Keratinocyte (primary cell): ENCODE results near the gene MYH10. TPM values are rescaled to one million over a fixed set of nuclear protein-coding genes. Genes with fewer than 3 reads are reported as not detected.

Experiments
- DNase-seq: peaks from one replicate; pipeline ENCODE4 v3.0.0-alpha.2; 2011; ENCODE audit warnings: low read depth, missing footprints, low spot score
- FAIRE-seq: peaks from 2 replicates; lab custom pipeline; 2011; peaks lifted over from hg19 to GRCh38; lab: Jason Lieb, UNC
- H2AFZ ChIP-seq: 2 replicates; pipeline ENCODE4 v1.6.0; 2012; ENCODE audit warnings: low read length, control low read depth, inconsistent platforms; ENCODE audit not compliant: control insufficient read depth
- H3K27ac ChIP-seq: 2 replicates; pipeline ENCODE4 v1.5.1; 2011; ENCODE audit warnings: low read length; ENCODE audit not compliant: control insufficient read depth, insufficient read depth
- H3K27me3 ChIP-seq: 3 replicates; pipeline ENCODE4 v1.6.0; 2011; ENCODE audit warnings: low read length; ENCODE audit not compliant: control insufficient read depth, insufficient read depth; ENCODE audit errors: extremely low read depth
- H3K36me3 ChIP-seq, 2 experiments: 2 replicates in 1 of 2; 3 replicates in 1 of 2; pipeline ENCODE4 v1.5.1; 2011; ENCODE audit warnings: low read length in 2 of 2, mild to moderate bottlenecking in 1 of 2; ENCODE audit not compliant: control insufficient read depth in 2 of 2, insufficient read depth in 2 of 2; ENCODE audit errors: extremely low read depth in 1 of 2
- H3K4me1 ChIP-seq: 3 replicates; pipeline ENCODE4 v1.5.1; 2011; ENCODE audit warnings: low read length; ENCODE audit not compliant: control insufficient read depth, insufficient read depth; ENCODE audit errors: extremely low read depth
- H3K4me2 ChIP-seq: 3 replicates; pipeline ENCODE4 v1.6.0; 2011; ENCODE audit warnings: low read depth, low read length; ENCODE audit not compliant: control insufficient read depth, insufficient read depth; ENCODE audit errors: extremely low read depth
- H3K4me3 ChIP-seq, 3 experiments: fragments of 200-600 bp in 1 of 3; sonication (generic) in 1 of 3; 2 replicates in 2 of 3; 3 replicates in 1 of 3; pipeline ENCODE4 v1.5.1; 2011 to 2016; ENCODE audit warnings: low read length in 3 of 3, mild to moderate bottlenecking in 3 of 3, control low read depth in 2 of 3, inconsistent platforms in 1 of 3, low read depth in 1 of 3, mixed read lengths in 1 of 3, mixed run types in 1 of 3, moderate library complexity in 1 of 3; ENCODE audit not compliant: control insufficient read depth in 2 of 3, insufficient read depth in 2 of 3; ENCODE audit errors: extremely low read depth in 1 of 3
- H3K79me2 ChIP-seq: 2 replicates; pipeline ENCODE4 v1.6.0; 2012; ENCODE audit warnings: low read length; ENCODE audit not compliant: control insufficient read depth, insufficient read depth
- H3K9ac ChIP-seq: 3 replicates; pipeline ENCODE4 v1.6.0; 2011; ENCODE audit warnings: low read length; ENCODE audit not compliant: control insufficient read depth, insufficient read depth; ENCODE audit errors: extremely low read depth
- H3K9me1 ChIP-seq: 3 replicates; pipeline ENCODE4 v1.6.0; 2011; ENCODE audit warnings: low read length; ENCODE audit not compliant: control insufficient read depth, insufficient read depth; ENCODE audit errors: extremely low read depth
- H3K9me3 ChIP-seq: 2 replicates; pipeline ENCODE4 v1.5.1; 2012; ENCODE audit warnings: low read depth, low read length; ENCODE audit not compliant: control insufficient read depth
- H4K20me1 ChIP-seq: 3 replicates; pipeline ENCODE4 v1.6.0; 2011; ENCODE audit warnings: low read length; ENCODE audit not compliant: control insufficient read depth, insufficient read depth; ENCODE audit errors: extremely low read depth
- EZH2 ChIP-seq: IDR thresholded peaks from one replicate; pipeline ENCODE4 v1.6.1; 2012; ENCODE audit warnings: inconsistent platforms, mild to moderate bottlenecking, low read length, moderate library complexity
- dilution Hi-C: fragments of 300-500 bp; cut with MboI; formaldehyde crosslinking; loops from one replicate; pipeline ENCODE4 v1.7.0; 2020; ENCODE audit warnings: low sequenced_read_pairs; ENCODE audit not compliant: extremely low pct_ligation_motif_present
- polyA plus RNA-seq, 5 experiments: library from polyadenylated mRNA; depleted of rRNA in 3 of 5; stranded (reverse) in 3 of 5; stranded (forward) in 1 of 5; unstranded in 1 of 5; fragments of >200 nt; gene quantifications; 1 replicate in 1 of 5; 2 replicates in 3 of 5; 3 replicates in 1 of 5; pipeline versions ENCODE4 v1.2.1 to v1.2.3, GENCODE V29; 2011 to 2012; ENCODE audit warnings: missing spikeins in 2 of 5, low read depth in 1 of 5, low replicate concordance in 1 of 5
- TF ChIP-seq, protein P1 (sequence below), 3 experiments: IDR thresholded peaks in 1 of 3; conservative IDR thresholded peaks in 1 of 3; optimal IDR thresholded peaks in 1 of 3; 2 replicates in 2 of 3; 3 replicates in 1 of 3; pipeline versions ENCODE3 to v1.5.1; 2011; ENCODE audit warnings: low read length in 3 of 3, mild to moderate bottlenecking in 3 of 3, moderate library complexity in 2 of 3, control low read depth in 1 of 3, inconsistent platforms in 1 of 3; ENCODE audit not compliant: insufficient read depth in 2 of 3; ENCODE audit errors: extremely low read depth in 1 of 3

Gene MYH10
- polyA plus RNA-seq, 1 donor (not counting 4 experiments of a cell fraction or from before 2014, with no cell fraction given), result 21.2 TPM

DNA sequence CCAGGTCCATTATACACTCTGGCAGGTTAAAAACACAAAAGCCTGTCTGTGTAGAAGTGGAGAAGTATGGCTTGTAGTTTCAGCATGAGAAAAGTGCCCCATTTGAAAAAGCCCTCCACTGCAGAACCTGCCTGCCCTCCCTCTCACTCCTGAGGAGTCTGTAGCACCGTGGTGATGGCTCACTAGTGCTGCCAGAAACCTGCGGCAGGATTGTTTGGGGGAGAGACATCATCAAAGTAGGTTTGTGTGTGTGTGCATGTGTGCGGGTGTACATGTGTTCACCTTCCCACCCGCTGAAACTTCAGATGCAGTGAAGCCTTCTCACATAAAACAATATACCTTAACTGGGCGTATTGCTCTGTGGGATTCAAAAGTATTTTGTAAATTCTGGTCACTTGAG, 168.0 kb downstream of the MYH10 start:
- dilution Hi-C loops, result no loop called here
- Histone ChIP-seq H3K9me3 (no peaks in the 10 kb centered on the region), H3K9me1 (peaks cover 3% of the 10 kb centered on the region), H2AFZ (no peak overlapping the region), H3K9ac (no peak overlapping the region), H3K4me3 (no peak overlapping the region), H3K4me1 (peaks cover 24% of the 10 kb centered on the region), H3K27me3 (no peaks in the 10 kb centered on the region), H4K20me1 (peaks cover 23% of the 10 kb centered on the region), H3K36me3 (peaks cover 32 to 39% of the 10 kb centered on the region in 2 experiments), H3K79me2 (peaks cover 53% of the 10 kb centered on the region), H3K4me2 (no peak overlapping the region), H3K27ac (no peak overlapping the region)
- DNase-seq (no peak), FAIRE-seq (no peak)
- TF ChIP-seq, protein P1, sequence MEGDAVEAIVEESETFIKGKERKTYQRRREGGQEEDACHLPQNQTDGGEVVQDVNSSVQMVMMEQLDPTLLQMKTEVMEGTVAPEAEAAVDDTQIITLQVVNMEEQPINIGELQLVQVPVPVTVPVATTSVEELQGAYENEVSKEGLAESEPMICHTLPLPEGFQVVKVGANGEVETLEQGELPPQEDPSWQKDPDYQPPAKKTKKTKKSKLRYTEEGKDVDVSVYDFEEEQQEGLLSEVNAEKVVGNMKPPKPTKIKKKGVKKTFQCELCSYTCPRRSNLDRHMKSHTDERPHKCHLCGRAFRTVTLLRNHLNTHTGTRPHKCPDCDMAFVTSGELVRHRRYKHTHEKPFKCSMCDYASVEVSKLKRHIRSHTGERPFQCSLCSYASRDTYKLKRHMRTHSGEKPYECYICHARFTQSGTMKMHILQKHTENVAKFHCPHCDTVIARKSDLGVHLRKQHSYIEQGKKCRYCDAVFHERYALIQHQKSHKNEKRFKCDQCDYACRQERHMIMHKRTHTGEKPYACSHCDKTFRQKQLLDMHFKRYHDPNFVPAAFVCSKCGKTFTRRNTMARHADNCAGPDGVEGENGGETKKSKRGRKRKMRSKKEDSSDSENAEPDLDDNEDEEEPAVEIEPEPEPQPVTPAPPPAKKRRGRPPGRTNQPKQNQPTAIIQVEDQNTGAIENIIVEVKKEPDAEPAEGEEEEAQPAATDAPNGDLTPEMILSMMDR (optimal IDR thresholded peaks at IDR 0.05 in 1 of 3, IDR thresholded peaks at IDR 0.05 in 1 of 3, conservative IDR thresholded peaks at IDR 0.05 in 1 of 3; ENCODE audit: extremely low read depth in 1 of 3, insufficient read depth in 2 of 3, low read length in 3 of 3), result no peak
- no peak for TF ChIP-seq EZH2

GRCh38 chr17:8459831-8460230, 170.7 kb downstream of the MYH10 start:
- Histone ChIP-seq H3K9me3 (no peaks in the 10 kb centered on the region), H4K20me1 (peaks cover 13% of the 10 kb centered on the region), H3K4me2 (no peak overlapping the region), H3K79me2 (peaks cover 38% of the 10 kb centered on the region), H3K27ac (no peak overlapping the region), H3K4me3 (no peak overlapping the region), H3K4me1 (peaks cover 13% of the 10 kb centered on the region), H3K9ac (no peak overlapping the region), H2AFZ (no peak overlapping the region), H3K27me3 (no peaks in the 10 kb centered on the region), H3K9me1 (peaks cover 3% of the 10 kb centered on the region), H3K36me3 (peaks cover 33 to 39% of the 10 kb centered on the region in 2 experiments)
- TF ChIP-seq EZH2, result no peak
- TF ChIP-seq, protein P1 (optimal IDR thresholded peaks at IDR 0.05 in 1 of 3, IDR thresholded peaks at IDR 0.05 in 1 of 3, conservative IDR thresholded peaks at IDR 0.05 in 1 of 3; ENCODE audit: extremely low read depth in 1 of 3, insufficient read depth in 2 of 3, low read length in 3 of 3), result no peak
- FAIRE-seq (no peak), DNase-seq (no peak)
- dilution Hi-C loops, result no loop called here
